Measurements from ENCODE around the gene CRYGB. TPM values are rescaled to one million over a fixed set of nuclear protein-coding genes. Genes with fewer than 3 reads are reported as not detected.

The CRYGB gene
- total RNA-seq, 2 experiments from 2014 or later = not detected

GRCh38 chr2:208134928-208135586, 10.9 kb downstream of the CRYGB start:
- no TSS peak for BruUV-seq (replicated peaks)
- no peak overlapping the region for H3K4me2 ChIP-seq (ENCODE audit: low read length)
- H3K4me3 ChIP-seq (ENCODE audit: low read depth, low read length, poor library complexity, severe bottlenecking) = no peak overlapping the region
- no peaks in the 10 kb centered on the region for H3K9me2 ChIP-seq (ENCODE audit: insufficient read depth, low read length)
- DNase-seq (ENCODE audit: low spot score) = no peak
- no peaks in the 10 kb centered on the region for H3K36me3 ChIP-seq (ENCODE audit: insufficient read depth, low read length)
- intact Hi-C loops (cut with micrococcal nuclease; ENCODE audit: unreplicated experiment) = no loop called here
- no peak overlapping the region for H2AFZ ChIP-seq (ENCODE audit: low read length)
- no peaks in the 10 kb centered on the region for H4K20me1 ChIP-seq (ENCODE audit: insufficient read depth, low read length)
- ChIA-PET CTCF (ENCODE audit: unreplicated experiment) (interaction anchor here (0.5 kb wide), 1 partner anchor 468 kb away, joined by 3 read pairs; no protein-coding TSS in a partner anchor), POLR2A (interaction anchor here (0.6 to 1.0 kb wide), 3 partner anchors 18 to 35 kb away, joined by 3 to 4 read pairs (median 3); no protein-coding TSS in a partner anchor)
- no peaks in the 10 kb centered on the region for H3K79me2 ChIP-seq (ENCODE audit: insufficient read depth, low read depth, low read length)
- no peaks in the 10 kb centered on the region for H3K9me3 ChIP-seq (ENCODE audit: low read length)
- no peak for TF ChIP-seq EZH2phosphoT487 (IDR thresholded peaks at IDR 0.05; ENCODE audit: borderline replicate concordance, low read depth, low read length)
- no peak for TF ChIP-seq CTCF (conservative IDR thresholded peaks at IDR 0.05; ENCODE audit: low read length)
- no peaks in the 10 kb centered on the region for H3K4me1 ChIP-seq (ENCODE audit: insufficient read depth, low read length, poor library complexity, severe bottlenecking)
- H3K27ac ChIP-seq (ENCODE audit: low read depth, low read length, poor library complexity, severe bottlenecking) = no peak overlapping the region

- H3K9me2 ChIP-seq (ENCODE audit: insufficient read depth, low read length) = no peaks in the 10 kb centered on the region
- H3K4me1 ChIP-seq (ENCODE audit: insufficient read depth, low read length, poor library complexity, severe bottlenecking) = no peaks in the 10 kb centered on the region
- no peaks in the 10 kb centered on the region for H3K36me3 ChIP-seq (ENCODE audit: insufficient read depth, low read length)
- H3K4me2 ChIP-seq (ENCODE audit: low read length) = no peak overlapping the region
- no peaks in the 10 kb centered on the region for H4K20me1 ChIP-seq (ENCODE audit: insufficient read depth, low read length)
- CTCF ChIA-PET (ENCODE audit: unreplicated experiment) = no interaction called here
- intact Hi-C loops (cut with micrococcal nuclease; ENCODE audit: unreplicated experiment) = no loop called here
- no peak overlapping the region for H3K27ac ChIP-seq (ENCODE audit: low read depth, low read length, poor library complexity, severe bottlenecking)
- BruUV-seq (replicated peaks) = no TSS peak
- H3K4me3 ChIP-seq (ENCODE audit: low read depth, low read length, poor library complexity, severe bottlenecking) = no peak overlapping the region
- H3K9me3 ChIP-seq (ENCODE audit: low read length) = no peaks in the 10 kb centered on the region
- POLR2A ChIA-PET = interaction anchor here (0.6 kb wide), 1 partner anchor 859 kb away, joined by 3 read pairs; no protein-coding TSS in a partner anchor
- TF ChIP-seq EZH2phosphoT487 (IDR thresholded peaks at IDR 0.05; ENCODE audit: borderline replicate concordance, low read depth, low read length) = no peak
- no peak for TF ChIP-seq CTCF (conservative IDR thresholded peaks at IDR 0.05; ENCODE audit: low read length)
- no peaks in the 10 kb centered on the region for H3K79me2 ChIP-seq (ENCODE audit: insufficient read depth, low read depth, low read length)
- no peak for DNase-seq (ENCODE audit: low spot score)
- H2AFZ ChIP-seq (ENCODE audit: low read length) = no peak overlapping the region
Measured at GRCh38 chr2:208130712-208131110, 15.2 kb downstream of the CRYGB start.

Measured in OCI-LY7 (cell line).